NCI-H345 treated with DMSO at 0.1 percent for 48 hours (cell line): ENCODE results near the gene BRMS1.
"Not testable (repeated sequence)": the region's sequence is repeated elsewhere in the genome, so short reads cannot be mapped to it uniquely, and the experiment has no call there.

Source experiments
- DNase-seq: peaks from one replicate; lab custom pipeline; 2025; ENCODE audit not compliant: unreplicated experiment; lab: John Stamatoyannopoulos, UW

The BRMS1 gene

GRCh38 chr11:66324664-66325063 lies 20.2 kb downstream of the BRMS1 start:
- DNase-seq, result no peak

- no peak for DNase-seq
Measured at GRCh38 chr11:66323684-66324083, 21.2 kb downstream of the BRMS1 start.

- DNase-seq, result no peak
Measured at GRCh38 chr11:66322732-66323427, 22.0 kb downstream of the BRMS1 start.

GRCh38 chr11:66321606-66322005 lies 23.3 kb downstream of the BRMS1 start:
- no peak for DNase-seq

- DNase-seq, result not testable (repeated sequence)
Measured at GRCh38 chr11:66320748-66321147, 24.2 kb downstream of the BRMS1 start.

GRCh38 chr11:66320289-66320688 lies 24.6 kb downstream of the BRMS1 start:
- DNase-seq, result not testable (repeated sequence)

GRCh38 chr11:66318600-66318970 lies 26.3 kb downstream of the BRMS1 start:
- DNase-seq, result no peak

- no peak for DNase-seq
Measured at GRCh38 chr11:66317723-66318599, 26.9 kb downstream of the BRMS1 start.

- DNase-seq, result no peak
Measured at GRCh38 chr11:66317322-66317722, 27.6 kb downstream of the BRMS1 start.

- no peak for DNase-seq
Measured at GRCh38 chr11:66316849-66317251, 28.1 kb downstream of the BRMS1 start, which contains the start of gene CD248. TSS of gene CD248 (minus strand) at chr11:66317044. CDS start at chr11:66317027, 17 bp downstream.

GRCh38 chr11:66315921-66316811 lies 28.7 kb downstream of the BRMS1 start:
- no peak for DNase-seq

GRCh38 chr11:66315498-66315885 lies 29.4 kb downstream of the BRMS1 start:
- DNase-seq, result no peak

- DNase-seq, result no peak
Measured at GRCh38 chr11:66314561-66315497, 30.1 kb downstream of the BRMS1 start.

- no peak for DNase-seq
Measured at GRCh38 chr11:66314186-66314501, 30.8 kb downstream of the BRMS1 start.

- no peak for DNase-seq
Measured at GRCh38 chr11:66313321-66314185, 31.4 kb downstream of the BRMS1 start.

- DNase-seq, result peak; percentile 95
Measured at GRCh38 chr11:66312549-66313320, 32.2 kb downstream of the BRMS1 start.

- DNase-seq, result peak; percentile 94
Measured at GRCh38 chr11:66311965-66312548, 32.8 kb downstream of the BRMS1 start.

- no peak for DNase-seq
Measured at GRCh38 chr11:66311470-66311964, 33.4 kb downstream of the BRMS1 start.
